Tibial nerve (tissue), 4 donors: ENCODE results near the gene TSACC. TPM values are rescaled to one million over a fixed set of nuclear protein-coding genes. Genes with fewer than 3 reads are reported as not detected.

Experiments used
- DNase-seq, 2 donors: peaks; one replicate each; pipeline ENCODE4 v3.0.0-alpha.2; 2019; ENCODE audit warnings: low spot score in 2 of 2
- H3K27ac ChIP-seq, 4 donors: fragments of 200-600 bp; sonication (generic) in 3 of 4; one replicate each; pipeline ENCODE4 v1.5.1; 2017 to 2019; ENCODE audit warnings: mild to moderate bottlenecking in 1 of 4
- H3K27me3 ChIP-seq, 2 donors: fragments of 200-600 bp; sonication (generic) in 1 of 2; one replicate each; pipeline versions ENCODE4 v1.5.1 to v1.6.0; 2017 to 2019
- H3K36me3 ChIP-seq, 3 donors: fragments of 200-600 bp; sonication (generic); one replicate each; pipeline ENCODE4 v1.5.1; 2018 to 2019
- H3K4me1 ChIP-seq, 4 donors: fragments of 200-600 bp; sonication (generic) in 3 of 4; one replicate each; pipeline ENCODE4 v1.5.1; 2017 to 2019
- H3K4me3 ChIP-seq, 4 donors: fragments of 200-600 bp; sonication (generic) in 3 of 4; one replicate each; pipeline ENCODE4 v1.5.1; 2017 to 2019; ENCODE audit warnings: mild to moderate bottlenecking in 1 of 4, moderate library complexity in 1 of 4
- H3K9me3 ChIP-seq, 4 donors: fragments of 200-600 bp; sonication (generic) in 3 of 4; one replicate each; pipeline ENCODE4 v1.5.1; 2017 to 2019
- EP300 ChIP-seq, 2 donors: sonication (generic); formaldehyde crosslinking; IDR thresholded peaks; one replicate each; pipeline ENCODE4 v1.6.1; 2017; ENCODE audit warnings: antibody characterized with exemption in 2 of 2, mild to moderate bottlenecking in 1 of 2
- POLR2A ChIP-seq, 2 donors: fragments of 450-650 bp; IDR thresholded peaks; one replicate each; pipeline ENCODE4 v1.6.1; 2017; ENCODE audit warnings: antibody characterized with exemption in 2 of 2, mild to moderate bottlenecking in 2 of 2, moderate library complexity in 2 of 2
- WGBS, 2 donors: methylation state at CpG; one replicate each; pipeline ENCODE4 v1.1.5; 2018; 5-methylcytosine and 5-hydroxymethylcytosine counted together
- total RNA-seq, 4 donors: library from RNA; depleted of rRNA; stranded (reverse); fragments of >200 nt; gene quantifications; one replicate each; pipeline ENCODE4 v1.1.0, GENCODE V29; 2016
- TF ChIP-seq, protein P1 (sequence below), 5 experiments: fragments of 200-600 bp in 3 of 5; fragments of 450-650 bp in 2 of 5; sonication (generic) in 3 of 5; IDR thresholded peaks; one replicate each; pipeline ENCODE4 v1.5.1; 2016 to 2019; ENCODE audit warnings: antibody characterized with exemption in 5 of 5, mild to moderate bottlenecking in 3 of 5, moderate library complexity in 2 of 5

TSACC gene
- total RNA-seq, 4 donors from 2014 or later: not detected

- Histone ChIP-seq H3K4me1 (no peaks in the 10 kb centered on the region), H3K36me3 (no peaks in the 10 kb centered on the region), H3K9me3 (no peaks in the 10 kb centered on the region), H3K27ac (no peak overlapping the region), H3K4me3 (no peak overlapping the region), H3K27me3 (peaks cover 0 to 49% of the 10 kb centered on the region in 2 donors)
- 42 to 46% methylated on average over 6 of the region's 6 CpGs for WGBS, 2 donors
- TF ChIP-seq POLR2A (IDR thresholded peaks at IDR 0.05) (no peak), EP300 (IDR thresholded peaks at IDR 0.05) (no peak)
- TF ChIP-seq, protein P1, sequence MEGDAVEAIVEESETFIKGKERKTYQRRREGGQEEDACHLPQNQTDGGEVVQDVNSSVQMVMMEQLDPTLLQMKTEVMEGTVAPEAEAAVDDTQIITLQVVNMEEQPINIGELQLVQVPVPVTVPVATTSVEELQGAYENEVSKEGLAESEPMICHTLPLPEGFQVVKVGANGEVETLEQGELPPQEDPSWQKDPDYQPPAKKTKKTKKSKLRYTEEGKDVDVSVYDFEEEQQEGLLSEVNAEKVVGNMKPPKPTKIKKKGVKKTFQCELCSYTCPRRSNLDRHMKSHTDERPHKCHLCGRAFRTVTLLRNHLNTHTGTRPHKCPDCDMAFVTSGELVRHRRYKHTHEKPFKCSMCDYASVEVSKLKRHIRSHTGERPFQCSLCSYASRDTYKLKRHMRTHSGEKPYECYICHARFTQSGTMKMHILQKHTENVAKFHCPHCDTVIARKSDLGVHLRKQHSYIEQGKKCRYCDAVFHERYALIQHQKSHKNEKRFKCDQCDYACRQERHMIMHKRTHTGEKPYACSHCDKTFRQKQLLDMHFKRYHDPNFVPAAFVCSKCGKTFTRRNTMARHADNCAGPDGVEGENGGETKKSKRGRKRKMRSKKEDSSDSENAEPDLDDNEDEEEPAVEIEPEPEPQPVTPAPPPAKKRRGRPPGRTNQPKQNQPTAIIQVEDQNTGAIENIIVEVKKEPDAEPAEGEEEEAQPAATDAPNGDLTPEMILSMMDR (IDR thresholded peaks at IDR 0.05): no peak
- DNase-seq: no peak
Observed at GRCh38 chr1:156356262-156356874, 18.0 kb downstream of the TSACC start.

GRCh38 chr1:156356875-156357534, 18.7 kb downstream of the TSACC start:
- 10 to 12% methylated on average over 22 of the region's 22 CpGs for WGBS, 2 donors
- TF ChIP-seq EP300 (IDR thresholded peaks at IDR 0.05) (no peak), POLR2A (IDR thresholded peaks at IDR 0.05) (no peak)
- TF ChIP-seq, protein P1 (IDR thresholded peaks at IDR 0.05): peak in 4 of 5 experiments; percentile 12 to 37 (median 22)
- DNase-seq: no peak
- Histone ChIP-seq H3K4me3 (no peak overlapping the region), H3K27ac (no peak overlapping the region), H3K36me3 (no peaks in the 10 kb centered on the region), H3K9me3 (no peaks in the 10 kb centered on the region), H3K27me3 (peaks cover 0 to 49% of the 10 kb centered on the region in 2 donors), H3K4me1 (no peaks in the 10 kb centered on the region)

DNA sequence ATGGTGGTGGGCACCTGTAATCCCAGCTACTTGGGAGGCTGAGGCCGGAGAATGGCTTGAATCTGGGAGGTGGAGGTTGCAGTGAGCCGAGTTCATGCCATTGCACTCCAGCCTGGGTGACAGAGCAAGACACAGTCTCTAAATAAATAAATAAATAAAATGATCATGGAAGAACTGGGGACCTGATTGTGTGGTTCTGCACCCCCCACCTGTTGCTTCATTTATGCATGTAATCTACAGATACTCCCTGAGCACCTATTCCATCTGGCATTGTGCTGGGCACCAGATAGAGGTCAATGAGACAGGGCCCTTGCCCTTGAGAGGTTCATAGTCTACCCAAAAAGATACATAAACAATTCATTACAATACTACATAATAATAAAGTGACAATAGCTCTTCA, 19.7 kb downstream of the TSACC start:
- H3K27ac ChIP-seq: no peak overlapping the region
- no peak overlapping the region for H3K4me3 ChIP-seq
- no peak for DNase-seq
- TF ChIP-seq, protein P1 (IDR thresholded peaks at IDR 0.05): no peak
- TF ChIP-seq EP300 (IDR thresholded peaks at IDR 0.05) (no peak), POLR2A (IDR thresholded peaks at IDR 0.05) (no peak)
- H3K27me3 ChIP-seq: peaks cover 0 to 56% of the 10 kb centered on the region in 2 donors
- WGBS, 2 donors: 92 to 96% methylated on average over 2 of the region's 2 CpGs
- H3K36me3 ChIP-seq: no peaks in the 10 kb centered on the region
- H3K9me3 ChIP-seq: no peaks in the 10 kb centered on the region
- no peaks in the 10 kb centered on the region for H3K4me1 ChIP-seq

DNA sequence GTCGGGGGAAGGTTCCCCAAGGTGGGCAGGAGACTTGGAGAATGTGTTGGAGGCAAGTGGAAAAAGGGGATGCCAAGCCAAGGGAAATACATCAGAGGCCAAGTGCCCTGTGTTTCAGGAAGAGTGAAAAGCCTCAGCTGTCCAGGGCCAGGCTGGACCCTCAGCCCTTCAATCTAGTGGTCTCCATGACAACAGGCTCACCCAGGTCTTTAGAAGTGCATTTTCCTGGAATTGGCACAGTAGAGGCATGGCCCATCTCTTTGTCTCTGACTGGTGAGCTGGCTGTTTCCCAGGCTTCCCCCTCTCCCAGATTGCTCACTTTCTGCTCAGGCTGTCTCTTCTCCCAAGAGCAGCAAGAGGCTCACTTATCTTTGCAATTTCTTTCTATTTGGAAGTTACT, 20.3 kb downstream of the TSACC start:
- Histone ChIP-seq H3K27ac (no peak overlapping the region), H3K9me3 (no peaks in the 10 kb centered on the region), H3K4me3 (no peak overlapping the region), H3K27me3 (peaks cover 0 to 60% of the 10 kb centered on the region in 2 donors), H3K4me1 (no peaks in the 10 kb centered on the region), H3K36me3 (no peaks in the 10 kb centered on the region)
- TF ChIP-seq POLR2A (IDR thresholded peaks at IDR 0.05): no peak
- no peak for DNase-seq
- 83 to 88% methylated on average over 1 of the region's 1 CpG for WGBS, 2 donors

- no peak overlapping the region for H3K4me3 ChIP-seq
Observed at GRCh38 chr1:156359249-156359648, 20.9 kb downstream of the TSACC start.

More at GRCh38 chr1:156359249-156359648, 20.9 kb downstream of the TSACC start:
- no peak for DNase-seq
- Histone ChIP-seq H3K36me3 (no peaks in the 10 kb centered on the region), H3K4me1 (no peaks in the 10 kb centered on the region), H3K27me3 (peaks cover 0 to 58% of the 10 kb centered on the region in 2 donors), H3K9me3 (no peaks in the 10 kb centered on the region), H3K27ac (no peak overlapping the region)
- 88 to 91% methylated on average over 3 of the region's 3 CpGs for WGBS, 2 donors
- no peak for TF ChIP-seq EP300 (IDR thresholded peaks at IDR 0.05)
- TF ChIP-seq, protein P1 (IDR thresholded peaks at IDR 0.05): no peak
- TF ChIP-seq POLR2A (IDR thresholded peaks at IDR 0.05): no peak
